Tibial nerve (tissue), 3 donors: ENCODE results near the gene TRMU.

Source experiments
- CTCF ChIP-seq, 5 experiments: fragments of 200-600 bp in 3 of 5; fragments of 450-650 bp in 2 of 5; sonication (generic) in 3 of 5; IDR thresholded peaks; one replicate each; pipeline ENCODE4 v1.5.1; 2016 to 2019; ENCODE audit warnings: antibody characterized with exemption in 5 of 5, mild to moderate bottlenecking in 3 of 5, moderate library complexity in 2 of 5
- POLR2A ChIP-seq, 2 donors: fragments of 450-650 bp; IDR thresholded peaks; one replicate each; pipeline ENCODE4 v1.6.1; 2017; ENCODE audit warnings: antibody characterized with exemption in 2 of 2, mild to moderate bottlenecking in 2 of 2, moderate library complexity in 2 of 2

DNA sequence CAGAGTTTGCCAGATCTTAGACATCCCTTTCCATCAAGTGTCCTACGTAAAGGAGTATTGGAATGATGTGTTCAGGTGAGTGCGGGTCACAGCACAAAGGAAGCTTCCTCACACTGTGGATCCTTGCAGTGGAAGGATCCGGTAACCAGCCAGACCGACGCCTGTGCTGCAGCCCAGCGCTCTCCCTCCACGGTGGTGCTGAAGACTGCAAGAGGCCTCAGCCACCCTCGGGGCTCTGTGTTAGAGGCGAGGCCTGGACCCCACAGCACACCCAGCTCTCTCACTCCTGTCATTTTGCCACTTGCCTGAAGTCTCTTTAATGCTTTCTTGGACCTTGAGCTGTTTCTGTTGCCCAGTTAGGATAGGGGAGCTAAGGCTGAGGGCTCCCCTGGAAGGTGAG, 2.4 kb downstream of the TRMU start:
- TF ChIP-seq CTCF (IDR thresholded peaks at IDR 0.05) (no peak), POLR2A (IDR thresholded peaks at IDR 0.05) (no peak)
